HEK293 (cell line): ENCODE data around the gene TMED1.

Source experiments
- ZNF23 ChIP-seq: fragments of 450-650 bp; formaldehyde crosslinking; IDR thresholded peaks from 2 replicates; pipeline ENCODE4 v1.5.1; 2016; ENCODE audit warnings: missing biosample characterization, missing genetic modification characterization, borderline replicate concordance
- ZNF791 ChIP-seq: fragments of 450-650 bp; formaldehyde crosslinking; IDR thresholded peaks from 2 replicates; pipeline ENCODE4 v1.5.1; 2016; ENCODE audit warnings: missing biosample characterization, missing genetic modification characterization
- TF ChIP-seq, protein P1 (sequence below): fragments of 450-650 bp; formaldehyde crosslinking; IDR thresholded peaks from 2 replicates; pipeline ENCODE4 v1.5.1; 2017; ENCODE audit warnings: missing biosample characterization, missing genetic modification characterization

Gene TMED1

DNA sequence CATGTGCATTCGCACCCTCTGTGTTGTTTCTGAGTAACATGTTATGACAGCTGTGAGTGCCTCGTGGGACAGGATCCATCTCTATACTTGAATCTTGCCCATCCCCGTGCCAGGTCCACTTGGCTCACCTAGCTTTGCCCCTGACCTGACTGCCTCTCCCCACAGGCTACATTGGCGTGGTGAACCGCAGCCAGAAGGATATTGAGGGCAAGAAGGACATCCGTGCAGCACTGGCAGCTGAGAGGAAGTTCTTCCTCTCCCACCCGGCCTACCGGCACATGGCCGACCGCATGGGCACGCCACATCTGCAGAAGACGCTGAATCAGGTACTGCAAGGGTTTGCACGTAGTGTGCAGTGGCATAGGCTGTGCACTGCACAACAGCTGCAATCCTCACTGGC, 53.2 kb downstream of the TMED1 start (continued):
- no peak for TF ChIP-seq ZNF23
- TF ChIP-seq ZNF791 (tag by site-specific recombination), result no peak
- TF ChIP-seq, protein P1, sequence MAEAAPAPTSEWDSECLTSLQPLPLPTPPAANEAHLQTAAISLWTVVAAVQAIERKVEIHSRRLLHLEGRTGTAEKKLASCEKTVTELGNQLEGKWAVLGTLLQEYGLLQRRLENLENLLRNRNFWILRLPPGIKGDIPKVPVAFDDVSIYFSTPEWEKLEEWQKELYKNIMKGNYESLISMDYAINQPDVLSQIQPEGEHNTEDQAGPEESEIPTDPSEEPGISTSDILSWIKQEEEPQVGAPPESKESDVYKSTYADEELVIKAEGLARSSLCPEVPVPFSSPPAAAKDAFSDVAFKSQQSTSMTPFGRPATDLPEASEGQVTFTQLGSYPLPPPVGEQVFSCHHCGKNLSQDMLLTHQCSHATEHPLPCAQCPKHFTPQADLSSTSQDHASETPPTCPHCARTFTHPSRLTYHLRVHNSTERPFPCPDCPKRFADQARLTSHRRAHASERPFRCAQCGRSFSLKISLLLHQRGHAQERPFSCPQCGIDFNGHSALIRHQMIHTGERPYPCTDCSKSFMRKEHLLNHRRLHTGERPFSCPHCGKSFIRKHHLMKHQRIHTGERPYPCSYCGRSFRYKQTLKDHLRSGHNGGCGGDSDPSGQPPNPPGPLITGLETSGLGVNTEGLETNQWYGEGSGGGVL (tag by site-specific recombination), result no peak
